Lower leg skin (tissue), 3 donors: ENCODE results near the gene CC2D2B.

Experiments
- POLR2A ChIP-seq, 2 donors: fragments of 450-650 bp; IDR thresholded peaks; one replicate each; pipeline ENCODE4 v1.6.1; 2016 to 2017; ENCODE audit warnings: antibody characterized with exemption in 2 of 2, mild to moderate bottlenecking in 1 of 2, moderate library complexity in 1 of 2
- TF ChIP-seq, protein P1 (sequence below), 3 donors: fragments of 450-650 bp; IDR thresholded peaks; one replicate each; pipeline ENCODE4 v1.5.1; 2016; ENCODE audit warnings: antibody characterized with exemption in 3 of 3, mild to moderate bottlenecking in 3 of 3, moderate library complexity in 2 of 3

DNA sequence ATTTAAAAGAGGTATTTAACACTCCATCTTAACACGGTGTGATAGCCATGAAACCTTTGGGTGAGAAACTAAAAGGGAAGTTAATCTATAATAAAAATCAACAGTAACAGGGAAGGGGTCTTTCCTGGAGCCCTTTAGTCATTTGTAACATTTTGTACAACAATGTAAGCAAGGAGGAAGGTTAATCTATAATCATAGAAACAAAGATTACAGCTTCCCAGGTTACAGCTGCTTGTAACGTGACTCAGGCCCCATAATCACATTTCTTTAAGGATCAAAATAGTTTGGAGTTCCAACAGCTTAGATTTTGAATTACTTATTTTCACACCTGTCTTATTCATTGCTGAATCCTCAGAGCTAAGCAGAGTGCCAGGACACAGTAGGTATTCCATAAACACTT, 17.9 kb upstream of the CC2D2B start:
- TF ChIP-seq, protein P1, sequence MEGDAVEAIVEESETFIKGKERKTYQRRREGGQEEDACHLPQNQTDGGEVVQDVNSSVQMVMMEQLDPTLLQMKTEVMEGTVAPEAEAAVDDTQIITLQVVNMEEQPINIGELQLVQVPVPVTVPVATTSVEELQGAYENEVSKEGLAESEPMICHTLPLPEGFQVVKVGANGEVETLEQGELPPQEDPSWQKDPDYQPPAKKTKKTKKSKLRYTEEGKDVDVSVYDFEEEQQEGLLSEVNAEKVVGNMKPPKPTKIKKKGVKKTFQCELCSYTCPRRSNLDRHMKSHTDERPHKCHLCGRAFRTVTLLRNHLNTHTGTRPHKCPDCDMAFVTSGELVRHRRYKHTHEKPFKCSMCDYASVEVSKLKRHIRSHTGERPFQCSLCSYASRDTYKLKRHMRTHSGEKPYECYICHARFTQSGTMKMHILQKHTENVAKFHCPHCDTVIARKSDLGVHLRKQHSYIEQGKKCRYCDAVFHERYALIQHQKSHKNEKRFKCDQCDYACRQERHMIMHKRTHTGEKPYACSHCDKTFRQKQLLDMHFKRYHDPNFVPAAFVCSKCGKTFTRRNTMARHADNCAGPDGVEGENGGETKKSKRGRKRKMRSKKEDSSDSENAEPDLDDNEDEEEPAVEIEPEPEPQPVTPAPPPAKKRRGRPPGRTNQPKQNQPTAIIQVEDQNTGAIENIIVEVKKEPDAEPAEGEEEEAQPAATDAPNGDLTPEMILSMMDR (IDR thresholded peaks at IDR 0.05): no peak
- no peak for TF ChIP-seq POLR2A (IDR thresholded peaks at IDR 0.05)
